ENCODE data around the gene CHRNB2.

DNA sequence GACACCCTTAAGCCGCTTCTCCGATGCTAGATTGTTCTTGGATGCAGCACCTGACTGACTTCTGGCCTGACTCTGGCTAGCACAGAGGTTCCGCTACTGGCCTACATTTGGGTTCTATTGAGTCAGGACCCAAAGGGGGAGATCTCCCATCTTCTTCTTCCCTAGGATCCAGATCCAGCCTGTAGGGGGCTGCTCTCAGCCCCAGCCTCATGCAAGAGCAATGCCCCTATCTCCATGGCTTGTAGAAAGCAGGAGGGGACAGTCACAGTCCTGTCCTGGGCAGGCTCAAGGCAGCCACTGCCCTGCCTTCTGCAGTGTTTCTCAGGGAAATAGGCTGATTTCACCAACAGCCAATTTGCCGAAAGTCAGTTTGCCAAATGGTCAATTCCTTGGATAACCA, 46.7 kb downstream of the CHRNB2 start:
- TF ChIP-seq SP1 (IDR thresholded peaks at IDR 0.05): no peak
- TF ChIP-seq ELF4 (IDR thresholded peaks at IDR 0.05): no peak
- no peak for TF ChIP-seq HDGF (IDR thresholded peaks at IDR 0.05; ENCODE audit: borderline replicate concordance)
- no peak for TF ChIP-seq TARDBP (IDR thresholded peaks at IDR 0.05)
- TF ChIP-seq SUZ12 (IDR thresholded peaks at IDR 0.05): no peak
